Lung (tissue), 12 donors: ENCODE data around the gene PRIM2. TPM values are rescaled to one million over a fixed set of nuclear protein-coding genes. Genes with fewer than 3 reads are reported as not detected.
"Not testable (repeated sequence)": the region's sequence is repeated elsewhere in the genome, so short reads cannot be mapped to it uniquely, and the experiment has no call there.

Source experiments
- ATAC-seq: fragments of 200-7000 bp; cut with Tn5 transposase; one replicate; pipeline ENCODE4 v1.9.1; 2020; ENCODE audit warnings: moderate number of reproducible peaks; ENCODE audit not compliant: insufficient read depth, low FRiP score
- DNase-seq, 3 donors: peaks; one replicate each; pipeline ENCODE4 v3.0.0-alpha.2; 2013 to 2017
- H3K27ac ChIP-seq, 2 donors: one replicate each; pipeline ENCODE4 v1.5.1; 2013; ENCODE audit warnings: mild to moderate bottlenecking in 2 of 2, moderate library complexity in 2 of 2, control low read depth in 1 of 2, inconsistent platforms in 1 of 2, low read depth in 1 of 2, low read length in 1 of 2
- H3K27me3 ChIP-seq, 3 donors: one replicate each; pipeline ENCODE4 v1.5.1; 2013; ENCODE audit warnings: low read length in 2 of 3; ENCODE audit not compliant: control insufficient read depth in 3 of 3, insufficient read depth in 3 of 3
- H3K36me3 ChIP-seq, 4 donors: one replicate each; pipeline ENCODE4 v1.5.1; 2013; ENCODE audit warnings: low read length in 4 of 4, mild to moderate bottlenecking in 1 of 4, moderate library complexity in 1 of 4; ENCODE audit not compliant: control insufficient read depth in 4 of 4, insufficient read depth in 4 of 4
- H3K4me1 ChIP-seq, 5 donors: one replicate each; pipeline ENCODE4 v1.5.1; 2013; ENCODE audit warnings: low read length in 5 of 5, mild to moderate bottlenecking in 2 of 5, moderate library complexity in 1 of 5; ENCODE audit not compliant: control insufficient read depth in 5 of 5, insufficient read depth in 5 of 5
- H3K4me3 ChIP-seq: one replicate; pipeline ENCODE4 v1.5.1; 2013; ENCODE audit warnings: mild to moderate bottlenecking, control low read depth, moderate library complexity
- H3K9ac ChIP-seq, 2 donors: one replicate each; pipeline ENCODE4 v1.5.1; 2013; ENCODE audit warnings: low read length in 2 of 2, control low read depth in 1 of 2; ENCODE audit not compliant: insufficient read depth in 1 of 2
- H3K9me3 ChIP-seq, 4 donors: one replicate each; pipeline ENCODE4 v1.5.1; 2013; ENCODE audit warnings: low read length in 3 of 4, mild to moderate bottlenecking in 1 of 4, moderate library complexity in 1 of 4; ENCODE audit not compliant: control insufficient read depth in 4 of 4, insufficient read depth in 3 of 4
- WGBS, 2 donors: extraction: QIAGEN DNeasy Blood & Tissue Kit; methylation state at CpG; one replicate each; pipeline ENCODE4 v1.1.7; 2013; 5-methylcytosine and 5-hydroxymethylcytosine counted together
- polyA plus RNA-seq, 2 donors: library from polyadenylated mRNA; stranded (reverse); fragments of 200-250 nt; gene quantifications; one replicate each; pipeline ENCODE4 v1.2.1, GENCODE V29; 2013
- total RNA-seq, 2 donors: library from RNA; depleted of rRNA in 1 of 2; stranded (reverse); fragments of >200 nt in 1 of 2; gene quantifications; one replicate each; pipeline ENCODE4 v1.2.1, GENCODE V29; 2014 to 2021
- TF ChIP-seq, protein P1 (sequence below): IDR thresholded peaks from 2 replicates; pipeline ENCODE4 v1.5.1; 2012; ENCODE audit warnings: mild to moderate bottlenecking; ENCODE audit errors: control extremely low read depth, extremely low read depth
- donor health status: control.
- donor health status: control.
- donor health status: Bipolar disorder and iron deficiency.
- donor health status: healthy.
- donor health status: DM: yes; HTN: yes; CAD: no.

The PRIM2 gene
- total and polyA plus RNA-seq, 4 donors, result 4.0 to 21.8 (median 6.6) TPM

DNA sequence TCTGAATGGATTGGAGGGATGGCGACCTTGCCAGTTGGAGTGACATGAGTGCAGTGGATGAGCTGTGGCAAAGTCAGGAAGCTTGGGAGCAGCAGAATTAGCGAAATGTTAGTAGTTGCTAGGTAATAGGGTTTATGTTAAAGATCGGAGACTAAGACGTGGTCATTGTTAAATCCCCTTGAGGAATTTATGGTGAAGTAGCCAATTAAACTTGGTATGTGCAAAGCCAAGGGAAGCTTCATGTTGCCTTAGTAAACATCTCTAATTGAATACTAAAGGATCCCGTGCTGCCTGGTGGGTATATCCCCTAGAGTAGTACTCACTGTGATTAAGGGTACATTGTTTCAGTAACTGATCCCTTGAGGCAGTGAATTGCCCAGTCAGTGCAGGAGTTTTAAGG lies 106.0 kb downstream of the PRIM2 start:
- H3K27me3 ChIP-seq, result no peaks in the 10 kb centered on the region
- peaks cover 0 to 4% (median 0%) of the 10 kb centered on the region in 5 donors for H3K4me1 ChIP-seq
- 93 to 94% methylated on average over 5 of the region's 5 CpGs for WGBS, 2 donors
- TF ChIP-seq, protein P1, sequence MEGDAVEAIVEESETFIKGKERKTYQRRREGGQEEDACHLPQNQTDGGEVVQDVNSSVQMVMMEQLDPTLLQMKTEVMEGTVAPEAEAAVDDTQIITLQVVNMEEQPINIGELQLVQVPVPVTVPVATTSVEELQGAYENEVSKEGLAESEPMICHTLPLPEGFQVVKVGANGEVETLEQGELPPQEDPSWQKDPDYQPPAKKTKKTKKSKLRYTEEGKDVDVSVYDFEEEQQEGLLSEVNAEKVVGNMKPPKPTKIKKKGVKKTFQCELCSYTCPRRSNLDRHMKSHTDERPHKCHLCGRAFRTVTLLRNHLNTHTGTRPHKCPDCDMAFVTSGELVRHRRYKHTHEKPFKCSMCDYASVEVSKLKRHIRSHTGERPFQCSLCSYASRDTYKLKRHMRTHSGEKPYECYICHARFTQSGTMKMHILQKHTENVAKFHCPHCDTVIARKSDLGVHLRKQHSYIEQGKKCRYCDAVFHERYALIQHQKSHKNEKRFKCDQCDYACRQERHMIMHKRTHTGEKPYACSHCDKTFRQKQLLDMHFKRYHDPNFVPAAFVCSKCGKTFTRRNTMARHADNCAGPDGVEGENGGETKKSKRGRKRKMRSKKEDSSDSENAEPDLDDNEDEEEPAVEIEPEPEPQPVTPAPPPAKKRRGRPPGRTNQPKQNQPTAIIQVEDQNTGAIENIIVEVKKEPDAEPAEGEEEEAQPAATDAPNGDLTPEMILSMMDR, result no peak
- no peaks in the 10 kb centered on the region for H3K9me3 ChIP-seq
- no peak overlapping the region for H3K27ac ChIP-seq
- DNase-seq, result no peak
- no peaks in the 10 kb centered on the region for H3K36me3 ChIP-seq
- H3K9ac ChIP-seq, result no peak overlapping the region
- ATAC-seq, result no peak
- no peak overlapping the region for H3K4me3 ChIP-seq

DNA sequence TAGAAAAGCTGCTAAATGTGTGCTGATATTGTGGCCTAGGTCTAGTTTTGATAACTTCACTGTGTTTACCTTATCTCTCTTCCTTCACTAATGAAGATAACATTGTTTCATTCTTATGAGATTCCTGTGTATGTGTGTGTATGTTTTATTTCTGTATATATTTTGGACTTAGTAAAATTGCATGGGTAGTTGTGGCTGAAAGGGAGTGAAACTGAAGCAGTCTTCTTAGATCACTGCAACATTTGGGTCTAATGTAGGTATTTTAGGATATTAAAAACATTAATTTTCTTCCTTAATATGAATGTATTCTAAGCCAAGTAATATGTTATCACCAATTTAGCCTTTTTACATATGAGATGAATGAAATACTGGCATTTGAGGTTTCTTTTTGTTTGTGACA lies 114.3 kb downstream of the PRIM2 start:
- H3K9ac ChIP-seq, H3K9me3 ChIP-seq, H3K4me1 ChIP-seq, H3K4me3 ChIP-seq, DNase-seq, H3K36me3 ChIP-seq, H3K27ac ChIP-seq, H3K27me3 ChIP-seq, ATAC-seq: not testable (repeated sequence)

DNA sequence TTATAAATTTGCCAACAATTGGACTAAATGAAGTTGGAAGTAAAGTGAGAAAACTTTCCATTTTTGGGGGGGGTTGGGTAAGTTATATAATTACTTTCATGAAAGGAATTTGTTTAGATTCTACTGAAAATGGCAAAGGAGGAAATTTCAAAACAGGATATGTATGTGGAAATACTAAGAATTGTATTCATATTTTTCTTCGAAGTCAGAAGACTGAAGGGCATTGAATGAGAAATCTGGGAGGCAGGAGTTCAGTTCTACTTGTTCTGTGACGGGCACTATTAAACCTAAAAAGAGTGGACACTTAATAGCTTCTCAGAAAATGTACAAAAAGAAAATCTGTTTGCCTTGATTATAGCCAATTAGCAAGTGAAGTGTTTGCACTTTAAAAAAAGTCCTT lies 114.7 kb downstream of the PRIM2 start:
- Histone ChIP-seq H3K4me1 (peaks cover 0 to 6% (median 3%) of the 10 kb centered on the region in 5 donors), H3K9ac (no peak overlapping the region), H3K27me3 (no peaks in the 10 kb centered on the region), H3K27ac (no peak overlapping the region), H3K4me3 (no peak overlapping the region), H3K9me3 (no peaks in the 10 kb centered on the region), H3K36me3 (peaks cover 0 to 3% (median 0%) of the 10 kb centered on the region in 4 donors)
- WGBS, 2 donors, result 19 to 21% methylated on average over 2 of the region's 2 CpGs
- DNase-seq, result peak in 1 of 3 donors; percentile 30
- TF ChIP-seq, protein P1, result no peak
- no peak for ATAC-seq

DNA sequence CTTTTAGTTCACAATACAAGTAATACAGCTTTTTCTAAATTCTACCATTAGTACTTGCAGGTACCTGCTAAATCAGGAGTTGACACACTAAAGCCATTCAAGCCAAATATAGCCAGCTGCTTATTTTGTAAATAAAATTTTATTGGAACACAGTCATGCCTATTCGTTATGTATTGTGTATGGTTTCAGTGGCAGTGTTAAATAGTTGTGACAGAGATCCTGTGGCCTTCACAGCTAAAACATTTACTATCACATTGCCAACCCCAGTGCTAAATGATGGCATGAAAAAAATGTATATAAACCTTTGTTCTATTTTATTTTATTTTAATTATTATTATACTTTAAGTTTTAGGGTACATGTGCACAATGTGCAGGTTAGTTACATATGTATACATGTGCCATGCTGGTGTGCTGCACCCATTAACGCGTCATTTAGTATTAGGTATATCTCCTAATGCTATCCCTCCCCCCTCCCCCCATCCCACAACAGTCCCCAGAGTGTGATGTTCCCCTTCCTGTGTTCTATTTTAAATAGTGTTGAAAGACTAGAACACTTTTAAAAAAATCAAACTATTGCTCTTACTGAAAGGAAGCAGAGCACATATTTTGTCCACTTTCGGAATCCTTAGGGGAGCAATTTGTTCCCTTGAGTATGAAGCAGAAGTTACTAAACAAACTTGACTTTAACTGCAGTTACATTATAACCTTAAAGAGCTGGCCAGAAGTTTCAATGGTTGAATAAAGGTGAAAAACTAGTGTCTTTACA lies 115.7 kb downstream of the PRIM2 start:
- no peak for ATAC-seq
- Histone ChIP-seq H3K27me3 (no peaks in the 10 kb centered on the region), H3K4me1 (peaks cover 0 to 6% (median 3%) of the 10 kb centered on the region in 5 donors), H3K36me3 (peaks cover 0 to 3% (median 0%) of the 10 kb centered on the region in 4 donors), H3K27ac (no peak overlapping the region), H3K9me3 (no peaks in the 10 kb centered on the region), H3K4me3 (no peak overlapping the region), H3K9ac (no peak overlapping the region)
- WGBS, 2 donors, result 53 to 72% methylated on average over 4 of the region's 4 CpGs
- TF ChIP-seq, protein P1, result no peak
- peak in 1 of 3 donors; percentile 19 for DNase-seq

DNA sequence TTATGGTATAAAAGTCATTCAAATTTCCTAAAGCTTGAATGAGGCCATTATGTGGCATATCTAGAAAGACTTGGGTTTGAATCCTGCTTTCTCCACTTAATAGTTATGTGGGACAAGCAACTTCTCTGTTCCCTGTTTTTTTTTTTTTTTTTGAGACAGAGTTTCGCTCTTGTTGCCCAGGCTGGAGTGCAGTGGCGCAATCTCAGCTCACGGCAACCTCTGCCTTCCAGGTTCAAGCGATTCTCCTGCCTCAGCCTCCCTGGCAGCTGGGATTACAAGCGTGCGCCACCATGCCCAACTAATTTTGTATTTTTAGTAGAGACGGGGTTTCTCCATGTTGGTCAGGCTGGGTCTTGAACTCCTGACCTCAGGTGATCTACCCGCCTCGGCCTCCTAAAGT lies 116.4 kb downstream of the PRIM2 start:
- WGBS, 2 donors, result 82 to 94% methylated on average over 9 of the region's 9 CpGs
- not testable (repeated sequence) for H3K27ac ChIP-seq, H3K4me1 ChIP-seq, H3K9ac ChIP-seq, H3K4me3 ChIP-seq, ATAC-seq, DNase-seq, H3K9me3 ChIP-seq, H3K36me3 ChIP-seq, H3K27me3 ChIP-seq
